Measurements from ENCODE around the gene PLXDC1. TPM values are rescaled to one million over a fixed set of nuclear protein-coding genes. Genes with fewer than 3 reads are reported as not detected.

The PLXDC1 gene
- total and polyA plus RNA-seq, 2 of the 8 experiments (the other 6 are each of a cell fraction or from before 2014, with no cell fraction given): 4.1 to 14.6 TPM

- no peak for TF ChIP-seq ATF2 (IDR thresholded peaks at IDR 0.05; ENCODE audit: low read length)
- no peak for TF ChIP-seq BACH1 (IDR thresholded peaks at IDR 0.05; ENCODE audit: low read length)
- TF ChIP-seq TBP (IDR thresholded peaks at IDR 0.05; ENCODE audit: low read depth, low read length): peak; percentile 54; the same call in 1 of the 2 replicates
- no peak for TF ChIP-seq SAP30 (IDR thresholded peaks at IDR 0.05; ENCODE audit: insufficient read depth, insufficient replicate concordance, low read length)
- no peak for TF ChIP-seq NANOG (IDR thresholded peaks at IDR 0.05; ENCODE audit: insufficient read depth, low read depth, low read length, poor library complexity, severe bottlenecking)
- TF ChIP-seq CEBPB (IDR thresholded peaks at IDR 0.05; ENCODE audit: low read depth, low read length): no peak
- TF ChIP-seq GABPA (IDR thresholded peaks at IDR 0.05; ENCODE audit: borderline replicate concordance, insufficient read depth, low read length): no peak
- no peak for TF ChIP-seq BRCA1 (IDR thresholded peaks at IDR 0.05; ENCODE audit: low read depth, low read length)
- TF ChIP-seq KDM4A (IDR thresholded peaks at IDR 0.05; ENCODE audit: low read depth, low read length, severe bottlenecking): peak; percentile 72
- TF ChIP-seq HDAC6 (IDR thresholded peaks at IDR 0.05; ENCODE audit: low read depth, low read length): no peak
- no peak for TF ChIP-seq KDM1A (IDR thresholded peaks at IDR 0.05; ENCODE audit: borderline replicate concordance, low read length)
- TF ChIP-seq NRF1 (IDR thresholded peaks at IDR 0.05; ENCODE audit: low read depth, low read length): no peak
- TF ChIP-seq E2F6 (IDR thresholded peaks at IDR 0.05): peak; percentile 49
- peak; percentile 82 for TF ChIP-seq CREB1 (IDR thresholded peaks at IDR 0.05)
- TF ChIP-seq SUZ12 (IDR thresholded peaks at IDR 0.05; ENCODE audit: low read length): no peak
- TF ChIP-seq PHF8 (conservative IDR thresholded peaks at IDR 0.05; ENCODE audit: low read depth, low read length): no peak; the same call in 1 of the 2 replicates
- peak; percentile 62 for TF ChIP-seq TAF1 (IDR thresholded peaks at IDR 0.05; ENCODE audit: low read depth, low read length)
- no peak for TF ChIP-seq SIX5 (IDR thresholded peaks at IDR 0.05; ENCODE audit: low read depth, low read length)
- no peak; a peak in 1 of 4 replicates for TF ChIP-seq SIN3A (conservative IDR thresholded peaks at IDR 0.05 in 1 of 2, IDR thresholded peaks at IDR 0.05 in 1 of 2; ENCODE audit: low read depth in 1 of 2, low read length in 2 of 2)
- TF ChIP-seq SP1 (IDR thresholded peaks at IDR 0.05; ENCODE audit: low read depth, low read length): no peak
- TF ChIP-seq RNF2 (IDR thresholded peaks at IDR 0.05; ENCODE audit: borderline replicate concordance, low read depth, low read length, missing control alignments, poor library complexity, severe bottlenecking): no peak
These were observed 46.1 kb upstream of the PLXDC1 start, which contains the start of gene CACNB1 (continued) for GRCh38 chr17:39197380-39198185.

All from H1 (cell line).